HG03025 (cell line): ENCODE data around the gene NHLRC2.

Experiments
- ATAC-seq: cut with Tn5 transposase; IDR thresholded peaks from one replicate; pipeline ENCODE4 v1.9.1; 2021; ENCODE audit warnings: mild to moderate bottlenecking, moderate library complexity; ENCODE audit not compliant: unreplicated experiment, low FRiP score

NHLRC2 gene

DNA sequence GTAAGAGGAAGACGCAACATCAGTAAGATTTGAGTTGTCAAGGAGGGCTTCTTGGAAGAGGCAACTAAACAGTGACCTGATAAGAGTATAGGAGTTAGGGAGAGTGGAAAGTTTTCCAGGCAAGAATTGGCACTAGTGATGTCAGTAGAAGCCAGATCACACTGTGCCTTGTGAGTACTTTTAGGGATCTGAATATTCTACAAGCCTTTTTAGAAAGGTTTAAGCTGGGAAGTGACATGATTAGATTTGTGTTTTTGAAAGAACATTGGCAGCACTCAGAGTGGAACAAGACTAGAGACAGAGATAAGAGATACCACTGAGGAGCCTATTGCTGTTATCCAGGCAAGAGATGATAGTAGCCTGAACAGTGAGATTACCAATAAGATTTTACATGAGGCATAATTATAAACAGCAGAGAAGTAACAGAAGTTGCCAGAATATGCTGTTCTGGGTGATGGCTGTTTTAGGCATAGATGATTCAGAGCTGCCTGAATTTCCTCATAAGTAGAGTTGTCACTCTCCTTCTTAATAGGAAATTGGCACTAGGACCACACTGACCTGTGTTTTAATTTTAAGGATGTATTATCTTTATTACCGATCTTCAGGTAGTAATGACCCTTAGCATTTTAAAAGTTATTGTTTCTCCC, 45.6 kb downstream of the NHLRC2 start:
- no peak for ATAC-seq

DNA sequence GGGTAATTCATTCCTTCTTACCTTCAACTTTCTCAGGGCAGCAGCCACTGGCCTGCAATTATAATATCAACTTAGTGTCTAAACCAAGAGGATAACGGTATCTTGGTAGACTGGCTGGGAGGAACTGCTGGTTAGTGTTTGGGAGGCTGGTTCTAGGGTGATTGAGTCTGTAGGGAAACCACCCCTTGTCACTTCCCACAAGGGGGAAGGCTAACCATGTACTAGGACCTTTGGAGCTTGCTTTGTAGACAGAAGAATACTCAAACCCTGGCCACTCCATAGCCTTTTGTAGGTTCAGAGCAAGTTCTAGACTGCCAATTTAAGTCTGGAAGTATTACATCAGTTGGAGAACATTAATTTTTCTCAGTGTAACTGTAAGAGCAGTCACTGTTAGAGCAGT, 51.3 kb downstream of the NHLRC2 start:
- no peak for ATAC-seq

- ATAC-seq: no peak
Measured at GRCh38 chr10:113907166-113907565, 52.7 kb downstream of the NHLRC2 start.

- ATAC-seq: no peak
Measured at GRCh38 chr10:113908236-113908635, 53.8 kb downstream of the NHLRC2 start.

DNA sequence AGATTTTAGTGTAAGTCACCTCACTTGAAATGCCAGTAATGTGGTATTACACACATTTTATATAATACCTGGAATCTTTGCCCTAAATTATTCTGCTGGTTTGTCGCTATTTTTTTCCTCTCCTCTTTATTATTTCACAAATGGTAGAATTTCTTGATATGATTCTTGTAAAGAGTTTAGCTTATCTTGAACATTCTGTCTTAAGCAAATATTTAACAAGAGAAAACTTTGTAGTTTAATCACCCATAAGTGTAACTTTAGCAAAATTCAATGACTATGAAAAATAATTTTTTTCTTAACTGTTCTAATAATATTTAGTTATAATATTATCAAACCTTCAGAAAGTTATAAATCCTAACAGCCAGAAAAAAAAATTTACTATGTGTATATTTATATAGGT, 56.7 kb downstream of the NHLRC2 start:
- ATAC-seq: no peak

DNA sequence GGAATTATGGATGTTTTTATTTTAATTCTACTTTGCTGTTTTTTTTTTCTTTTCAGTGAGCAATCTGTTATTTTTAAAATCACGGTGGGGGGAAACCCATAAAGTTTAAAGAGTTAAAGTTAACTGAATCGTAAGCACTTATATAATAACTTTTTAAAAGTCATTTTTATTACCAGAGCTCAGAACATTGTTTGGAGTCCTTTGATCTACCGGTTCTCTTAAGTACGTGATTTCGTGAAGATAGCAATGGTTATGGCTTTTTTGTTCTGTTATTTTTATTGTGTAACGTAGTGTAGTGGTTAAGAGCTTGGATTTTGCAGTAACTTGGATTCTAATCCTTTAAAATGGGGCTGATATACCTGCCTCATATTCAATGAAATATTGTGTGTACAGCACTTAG, 57.4 kb downstream of the NHLRC2 start:
- ATAC-seq: no peak

- no peak for ATAC-seq
Measured at GRCh38 chr10:113912582-113912981, 58.1 kb downstream of the NHLRC2 start.

DNA sequence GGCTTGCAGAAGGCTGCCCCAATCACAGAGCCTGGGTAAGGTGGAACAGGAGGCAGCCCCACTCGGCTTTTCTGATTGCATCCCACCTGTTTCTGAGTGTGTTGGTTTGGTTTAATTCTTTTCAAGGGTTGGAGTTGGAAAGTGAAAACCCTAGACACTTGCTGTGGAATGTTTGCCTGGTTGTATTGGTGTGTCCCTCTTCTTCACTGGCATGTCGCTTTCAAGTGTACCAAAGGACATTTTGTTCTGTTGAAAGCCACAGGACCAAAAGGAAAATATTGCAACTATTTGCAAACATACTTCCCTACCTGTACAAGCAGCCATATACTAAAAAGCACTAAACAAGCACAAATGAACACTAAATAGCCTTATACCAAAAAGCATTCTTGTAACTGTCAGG, 60.5 kb downstream of the NHLRC2 start:
- ATAC-seq: no peak

DNA sequence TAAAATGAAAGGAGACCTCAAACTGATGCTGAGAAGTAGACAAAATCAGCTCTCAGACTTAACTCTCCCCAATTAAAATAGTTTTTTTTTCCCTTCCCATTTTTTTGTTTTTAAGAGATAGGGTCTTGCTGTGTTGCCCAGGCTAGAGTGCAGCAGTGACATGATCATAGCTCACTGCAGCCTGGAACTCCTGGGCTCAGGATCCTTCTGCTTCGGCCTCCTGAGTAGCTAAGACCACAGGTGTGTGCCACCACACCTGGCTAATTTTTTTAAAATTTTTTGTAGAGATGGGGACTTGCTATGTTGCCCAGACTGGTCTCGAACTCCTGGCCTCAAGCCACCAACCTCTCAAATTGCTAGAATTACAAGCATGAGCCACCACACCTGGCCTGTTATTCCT, 61.1 kb downstream of the NHLRC2 start:
- ATAC-seq: no peak

DNA sequence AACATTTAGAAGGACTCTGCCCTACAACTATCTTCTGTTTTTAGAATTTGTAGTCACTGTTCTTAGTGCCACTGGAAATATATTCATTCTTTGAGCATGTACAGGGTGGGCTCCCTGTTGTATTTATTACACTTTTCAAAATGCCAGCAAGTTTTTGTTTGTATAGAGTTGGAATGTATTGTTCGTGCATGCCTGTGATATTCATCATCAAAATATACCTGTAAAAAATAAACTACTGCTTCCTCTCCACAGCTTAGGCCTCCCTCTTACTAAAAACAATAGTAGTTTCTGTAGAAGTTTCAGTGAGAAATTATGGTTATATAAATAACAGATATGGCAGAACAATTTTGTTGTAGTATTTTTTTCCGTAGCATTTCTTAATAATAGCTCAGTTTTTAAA, 61.6 kb downstream of the NHLRC2 start:
- ATAC-seq: no peak

- ATAC-seq: no peak
Measured at GRCh38 chr10:113917636-113918035, 63.2 kb downstream of the NHLRC2 start.

- no peak for ATAC-seq
Measured at GRCh38 chr10:113920114-113920513, 65.7 kb downstream of the NHLRC2 start.

- ATAC-seq: no peak
Measured at GRCh38 chr10:113920875-113921274, 66.4 kb downstream of the NHLRC2 start.

- no peak for ATAC-seq
Measured at GRCh38 chr10:113921561-113922370, 67.3 kb downstream of the NHLRC2 start.

DNA sequence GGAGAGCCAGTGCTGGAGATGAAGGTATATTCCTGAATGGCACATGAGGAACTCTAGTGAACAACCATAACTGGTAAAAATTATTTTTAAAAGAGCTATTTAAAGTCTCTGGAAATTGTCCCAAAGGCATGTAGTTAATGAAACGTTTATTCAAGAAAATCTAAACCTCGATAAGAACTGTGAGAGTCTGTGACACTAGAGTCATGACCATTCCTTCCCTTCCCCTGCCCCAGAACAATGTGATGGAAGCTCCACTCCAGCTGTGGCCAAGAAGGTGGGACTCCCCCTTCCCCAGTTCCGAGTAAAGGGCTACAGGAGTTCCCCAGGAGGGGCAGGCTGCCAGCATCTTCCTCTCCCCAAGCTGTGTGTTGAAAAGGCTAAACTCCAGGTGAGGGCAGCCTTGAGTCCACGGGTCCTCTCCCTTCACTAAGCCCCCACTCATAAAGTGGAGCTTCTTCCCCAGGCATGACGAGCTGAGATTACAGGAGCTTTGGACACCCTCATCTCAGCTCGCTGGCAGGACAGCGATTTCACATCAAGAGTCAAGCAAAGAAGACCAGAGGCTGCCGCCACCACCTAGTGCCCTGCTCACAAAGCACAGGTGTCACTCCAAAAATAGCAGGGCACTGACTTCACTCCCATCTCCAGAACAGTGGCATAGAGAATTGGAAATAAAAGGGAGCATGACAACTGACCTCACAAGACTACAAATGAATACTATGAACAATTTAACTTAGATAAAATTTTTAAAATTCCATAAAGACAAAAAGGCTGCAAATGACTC, 68.5 kb downstream of the NHLRC2 start:
- no peak for ATAC-seq

GRCh38 chr10:113924186-113924585, 69.7 kb downstream of the NHLRC2 start:
- no peak for ATAC-seq

- no peak for ATAC-seq
Measured at GRCh38 chr10:113924664-113925063, 70.2 kb downstream of the NHLRC2 start.

DNA sequence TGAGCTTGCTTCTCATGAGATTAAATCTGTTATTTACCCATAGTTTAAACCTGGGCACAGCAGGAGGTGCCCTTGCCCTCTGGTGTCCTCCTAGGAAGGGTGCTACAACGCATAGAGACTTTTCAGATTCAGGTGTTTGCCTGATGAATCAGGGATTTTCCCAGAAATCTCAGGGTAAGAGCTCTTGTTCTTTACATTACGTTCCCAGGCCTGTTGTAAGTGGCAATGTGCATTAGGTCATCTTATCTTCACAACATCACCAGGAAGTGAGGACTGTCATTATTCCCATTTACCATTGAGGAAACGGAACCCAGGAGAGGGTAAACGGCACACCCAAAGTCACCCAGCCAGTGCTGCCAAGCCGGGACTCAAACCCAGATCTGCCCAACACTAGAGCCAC, 73.0 kb downstream of the NHLRC2 start:
- no peak for ATAC-seq

DNA sequence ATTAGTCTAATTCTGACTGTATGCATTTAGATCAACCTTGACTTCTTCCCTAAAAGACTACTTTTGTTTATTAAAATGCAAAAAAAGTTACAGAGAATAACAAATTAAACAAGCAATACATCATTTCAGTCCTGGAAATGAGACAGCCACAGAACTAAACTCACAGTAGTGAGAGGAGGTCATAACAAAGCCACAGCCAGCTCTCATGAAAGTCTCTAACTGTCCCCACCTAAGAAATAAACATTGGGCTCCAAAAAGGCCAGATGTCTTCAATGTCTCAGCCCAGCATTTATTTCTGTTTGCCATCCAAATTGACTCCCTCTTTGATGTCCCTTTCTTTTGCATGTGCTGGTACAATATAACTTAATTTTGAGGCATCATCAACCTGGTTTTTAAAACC, 74.4 kb downstream of the NHLRC2 start:
- ATAC-seq: no peak

GRCh38 chr10:113929522-113929921, 75.1 kb downstream of the NHLRC2 start:
- no peak for ATAC-seq

- ATAC-seq: no peak
Measured at GRCh38 chr10:113930482-113931057, 76.1 kb downstream of the NHLRC2 start.
